Measurements from ENCODE around the gene PTPRT. TPM values are rescaled to one million over a fixed set of nuclear protein-coding genes. Genes with fewer than 3 reads are reported as not detected.
A peak's percentile ranks its signal among the peaks of the same experiment; 100 is the strongest.

The PTPRT gene
- total RNA-seq, 4 donors from 2014 or later, result under 0.01 to 0.64 (median 0.40) TPM

DNA sequence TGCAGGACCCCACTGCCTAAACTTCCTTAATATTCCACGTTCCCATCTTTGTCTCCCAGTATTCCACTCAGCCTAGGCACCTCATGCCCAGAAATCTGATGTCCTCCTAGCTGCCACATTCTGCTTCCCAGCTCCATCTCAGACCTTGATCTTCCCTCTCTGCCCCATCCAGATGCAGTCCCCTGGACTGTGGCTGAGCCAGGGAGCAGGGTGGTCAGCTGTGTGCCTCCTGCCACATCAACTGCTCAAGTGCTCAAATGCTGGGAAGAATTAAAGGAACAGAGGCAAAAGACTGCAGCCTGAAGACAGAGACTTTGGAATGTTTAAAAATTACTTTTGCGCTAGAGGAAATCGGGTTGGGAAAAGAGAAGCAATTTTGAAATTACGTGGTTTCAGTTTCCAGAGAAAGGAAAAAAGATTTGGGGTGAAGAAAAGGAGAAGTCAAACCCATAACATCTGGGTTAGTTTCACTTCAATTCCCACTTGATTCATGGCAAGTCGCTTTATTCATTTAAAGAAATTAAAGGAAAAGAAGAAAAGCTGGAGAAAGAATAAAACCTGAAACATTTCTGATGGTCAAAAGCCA is 704.8 kb downstream of the PTPRT start:
- no peak for DNase-seq
- Histone ChIP-seq H3K4me3 (no peak overlapping the region), H3K27me3 (no peaks in the 10 kb centered on the region), H3K36me3 (no peaks in the 10 kb centered on the region), H3K4me1 (no peaks in the 10 kb centered on the region), H3K9me3 (no peaks in the 10 kb centered on the region), H3K27ac (peak overlapping the region in 2 of 4 donors; percentile 43 to 61)
- 55 to 56% methylated on average over 4 to 5 of the region's 5 CpGs for WGBS, 2 donors (ENCODE audit: low coverage in 1 of 2)
- intact Hi-C loops (cut with DNase I; ENCODE audit: low total_unique reads), result no loop called here
- TF ChIP-seq, protein P1, sequence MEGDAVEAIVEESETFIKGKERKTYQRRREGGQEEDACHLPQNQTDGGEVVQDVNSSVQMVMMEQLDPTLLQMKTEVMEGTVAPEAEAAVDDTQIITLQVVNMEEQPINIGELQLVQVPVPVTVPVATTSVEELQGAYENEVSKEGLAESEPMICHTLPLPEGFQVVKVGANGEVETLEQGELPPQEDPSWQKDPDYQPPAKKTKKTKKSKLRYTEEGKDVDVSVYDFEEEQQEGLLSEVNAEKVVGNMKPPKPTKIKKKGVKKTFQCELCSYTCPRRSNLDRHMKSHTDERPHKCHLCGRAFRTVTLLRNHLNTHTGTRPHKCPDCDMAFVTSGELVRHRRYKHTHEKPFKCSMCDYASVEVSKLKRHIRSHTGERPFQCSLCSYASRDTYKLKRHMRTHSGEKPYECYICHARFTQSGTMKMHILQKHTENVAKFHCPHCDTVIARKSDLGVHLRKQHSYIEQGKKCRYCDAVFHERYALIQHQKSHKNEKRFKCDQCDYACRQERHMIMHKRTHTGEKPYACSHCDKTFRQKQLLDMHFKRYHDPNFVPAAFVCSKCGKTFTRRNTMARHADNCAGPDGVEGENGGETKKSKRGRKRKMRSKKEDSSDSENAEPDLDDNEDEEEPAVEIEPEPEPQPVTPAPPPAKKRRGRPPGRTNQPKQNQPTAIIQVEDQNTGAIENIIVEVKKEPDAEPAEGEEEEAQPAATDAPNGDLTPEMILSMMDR (IDR thresholded peaks at IDR 0.05), result no peak
- in situ Hi-C loops (cut with MboI; ENCODE audit: low pct_ligation_motif_present in 1 of 4, low pct_unique_long_range_greater_than_20kb in 1 of 4, low sequenced_read_pairs in 3 of 4), result no loop called here

DNA sequence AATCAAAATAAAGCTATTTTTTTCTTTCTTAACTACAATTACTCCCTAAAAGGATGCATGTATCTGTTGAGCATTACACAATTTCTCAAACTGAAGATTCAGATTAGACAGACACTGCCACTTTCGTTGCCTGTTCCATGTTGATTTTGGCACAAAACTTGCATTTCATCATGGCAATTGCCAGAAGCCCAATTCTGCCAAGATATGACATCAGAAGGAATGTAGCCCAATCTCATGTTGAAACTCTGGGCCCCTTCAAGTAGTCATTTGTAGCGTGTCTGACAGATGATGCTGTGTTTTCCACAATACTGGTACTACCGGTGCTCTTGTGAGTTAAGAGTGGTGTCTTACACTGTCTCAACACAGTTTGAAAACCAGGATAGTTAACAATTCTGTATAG is 705.4 kb downstream of the PTPRT start:
- Histone ChIP-seq H3K4me1 (no peaks in the 10 kb centered on the region), H3K36me3 (no peaks in the 10 kb centered on the region), H3K4me3 (no peak overlapping the region), H3K9me3 (no peaks in the 10 kb centered on the region), H3K27ac (peak overlapping the region in 1 of 4 donors; percentile 43), H3K27me3 (no peaks in the 10 kb centered on the region)
- WGBS, 2 donors (ENCODE audit: low coverage in 1 of 2), result 22 to 62% methylated on average over 1 to 3 of the region's 3 CpGs
- TF ChIP-seq POLR2AphosphoS5 (IDR thresholded peaks at IDR 0.05), result peak in 1 of 3 donors; percentile 21
- TF ChIP-seq, protein P1 (IDR thresholded peaks at IDR 0.05), result no peak
- TF ChIP-seq EP300 (IDR thresholded peaks at IDR 0.05; ENCODE audit: low read depth), result no peak
- no peak for TF ChIP-seq POLR2A (IDR thresholded peaks at IDR 0.05)
- DNase-seq, result no peak
- intact Hi-C loops (cut with DNase I; ENCODE audit: low total_unique reads) (no loop called here), in situ Hi-C loops (cut with MboI; ENCODE audit: low pct_ligation_motif_present in 1 of 4, low pct_unique_long_range_greater_than_20kb in 1 of 4, low sequenced_read_pairs in 3 of 4) (no loop called here)

DNA sequence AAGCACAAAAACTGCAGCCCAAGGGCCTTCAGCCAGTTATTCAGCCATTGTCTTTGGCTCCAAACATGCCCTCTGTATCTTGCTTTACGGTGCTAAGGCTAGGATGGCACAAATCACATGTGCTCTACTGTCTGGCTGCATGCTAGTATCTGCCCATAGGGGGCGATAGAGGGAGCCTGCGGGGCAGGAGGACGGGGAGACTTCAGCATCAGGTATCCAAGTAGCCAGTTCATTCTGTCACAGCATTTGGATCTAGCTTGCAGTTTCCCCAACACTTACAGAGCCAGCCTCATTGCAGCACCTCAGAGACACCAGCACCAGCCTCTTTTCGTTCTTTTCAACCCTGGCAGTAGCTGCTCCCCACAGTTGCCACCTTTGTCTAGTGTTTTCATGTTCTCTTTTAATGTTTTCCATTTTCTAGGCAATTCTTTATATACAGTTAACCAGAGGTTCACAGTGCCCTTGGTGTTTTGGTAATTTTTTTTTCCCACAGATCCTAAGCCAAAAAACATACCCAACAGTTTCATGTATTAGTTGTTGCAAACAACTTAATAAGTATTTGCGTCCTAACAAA is 705.9 kb downstream of the PTPRT start:
- Histone ChIP-seq H3K4me3 (no peak overlapping the region), H3K4me1 (no peaks in the 10 kb centered on the region), H3K36me3 (no peaks in the 10 kb centered on the region), H3K27me3 (no peaks in the 10 kb centered on the region), H3K27ac (no peak overlapping the region), H3K9me3 (no peaks in the 10 kb centered on the region)
- intact Hi-C loops (cut with DNase I; ENCODE audit: low total_unique reads) (no loop called here), in situ Hi-C loops (cut with MboI; ENCODE audit: low pct_ligation_motif_present in 1 of 4, low pct_unique_long_range_greater_than_20kb in 1 of 4, low sequenced_read_pairs in 3 of 4) (no loop called here)
- peak; percentile 14 for DNase-seq
- 28 to 83% methylated on average over 2 to 6 of the region's 6 CpGs for WGBS, 2 donors (ENCODE audit: low coverage in 1 of 2)
- TF ChIP-seq, protein P1 (IDR thresholded peaks at IDR 0.05), result peak in 2 of 5 experiments; percentile 23 to 37
- TF ChIP-seq POLR2AphosphoS5 (IDR thresholded peaks at IDR 0.05), result no peak
- no peak for TF ChIP-seq POLR2A (IDR thresholded peaks at IDR 0.05)

DNA sequence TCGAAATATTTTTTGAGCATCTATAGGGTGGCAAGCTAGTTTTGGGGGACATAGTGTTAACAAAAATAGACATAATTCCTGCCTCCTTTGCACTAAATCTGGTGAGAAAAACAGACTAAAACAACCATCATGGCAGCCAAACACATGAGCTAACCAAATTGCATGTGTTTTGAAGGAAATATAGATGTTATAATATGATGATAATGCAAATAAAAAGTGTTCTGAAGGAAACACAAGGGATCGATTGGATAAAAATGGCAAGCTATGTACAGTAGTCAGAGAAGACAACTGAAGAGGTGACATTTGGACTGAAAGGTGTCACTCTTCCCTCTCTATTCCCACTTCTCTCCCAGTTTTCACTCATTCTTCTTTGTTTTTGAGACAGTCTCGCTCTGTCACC is 706.9 kb downstream of the PTPRT start:
- H3K4me1 ChIP-seq, result no peaks in the 10 kb centered on the region
- no peak overlapping the region for H3K27ac ChIP-seq
- intact Hi-C loops (cut with DNase I; ENCODE audit: low total_unique reads) (no loop called here), in situ Hi-C loops (cut with MboI; ENCODE audit: low pct_ligation_motif_present in 1 of 4, low pct_unique_long_range_greater_than_20kb in 1 of 4, low sequenced_read_pairs in 3 of 4) (no loop called here)
- H3K4me3 ChIP-seq, result no peak overlapping the region
- TF ChIP-seq EP300 (IDR thresholded peaks at IDR 0.05; ENCODE audit: low read depth), result no peak
- TF ChIP-seq, protein P1 (IDR thresholded peaks at IDR 0.05), result no peak
- no peak for TF ChIP-seq POLR2AphosphoS5 (IDR thresholded peaks at IDR 0.05)
- TF ChIP-seq POLR2A (IDR thresholded peaks at IDR 0.05), result no peak
- DNase-seq, result no peak
- H3K36me3 ChIP-seq, result no peaks in the 10 kb centered on the region
- no peaks in the 10 kb centered on the region for H3K9me3 ChIP-seq
- H3K27me3 ChIP-seq, result no peaks in the 10 kb centered on the region
- 60 to 75% methylated on average over 1 to 3 of the region's 3 CpGs for WGBS, 2 donors (ENCODE audit: low coverage in 1 of 2)

Data from transverse colon (tissue), 4 donors.